CD8-positive, alpha-beta memory T cell (primary cell): ENCODE measurements around the gene PMEL. TPM values are rescaled to one million over a fixed set of nuclear protein-coding genes. Genes with fewer than 3 reads are reported as not detected.

Source experiments
- CTCF ChIA-PET: fragments of 350-600 bp; sonication (Branson Sonifier 250); formaldehyde crosslinking; loops from one replicate; lab custom pipeline; 2021; ENCODE audit warnings: antibody characterized with exemption; lab: Charles Lee
- POLR2A ChIA-PET: fragments of 350-600 bp; sonication (Branson Sonifier 250); formaldehyde crosslinking; loops from one replicate; lab custom pipeline; 2021; ENCODE audit warnings: antibody characterized with exemption; lab: Charles Lee
- DNase-seq, 5 donors: peaks; one replicate each; pipeline versions ENCODE4 v3.0.0 to v3.0.0-alpha.2; 2020 to 2022; ENCODE audit warnings: mixed read lengths in 1 of 5
- H3K27ac ChIP-seq: one replicate; pipeline ENCODE4 v1.7.0; 2013; ENCODE audit warnings: low read depth, mild to moderate bottlenecking, low read length, moderate library complexity
- H3K27me3 ChIP-seq: 2 replicates; pipeline ENCODE4 v1.7.0; 2013; ENCODE audit warnings: low read length, mild to moderate bottlenecking; ENCODE audit not compliant: insufficient read depth, poor library complexity, severe bottlenecking
- H3K36me3 ChIP-seq: 2 replicates; pipeline ENCODE4 v1.7.0; 2013; ENCODE audit warnings: mild to moderate bottlenecking, low read length, moderate library complexity; ENCODE audit not compliant: insufficient read depth
- H3K4me1 ChIP-seq: 2 replicates; pipeline ENCODE4 v1.7.0; 2013; ENCODE audit warnings: mild to moderate bottlenecking, low read length, moderate library complexity; ENCODE audit not compliant: insufficient read depth
- H3K4me3 ChIP-seq: 2 replicates; pipeline ENCODE4 v1.7.0; 2013; ENCODE audit warnings: mild to moderate bottlenecking, low read length
- H3K9me3 ChIP-seq: 2 replicates; pipeline ENCODE4 v1.7.0; 2013; ENCODE audit warnings: mild to moderate bottlenecking, low read length
- H3K27ac Mint-ChIP-seq, 8 donors: one replicate each; pipeline ENCODE4 v1.8.0; 2020 to 2021; ENCODE audit warnings: mixed read lengths in 8 of 8, mild to moderate bottlenecking in 6 of 8, inconsistent platforms in 3 of 8, moderate library complexity in 3 of 8
- H3K27me3 Mint-ChIP-seq, 2 donors: one replicate each; pipeline ENCODE4 v1.8.0; 2020 to 2021; ENCODE audit warnings: mixed read lengths in 2 of 2, mild to moderate bottlenecking in 1 of 2, moderate library complexity in 1 of 2
- H3K36me3 Mint-ChIP-seq, 3 donors: one replicate each; pipeline ENCODE4 v1.8.0; 2020 to 2021; ENCODE audit warnings: mixed read lengths in 3 of 3, inconsistent platforms in 1 of 3, mild to moderate bottlenecking in 1 of 3
- H3K4me1 Mint-ChIP-seq, 3 donors: one replicate each; pipeline ENCODE4 v1.8.0; 2020 to 2021; ENCODE audit warnings: mixed read lengths in 3 of 3, inconsistent platforms in 1 of 3, mild to moderate bottlenecking in 1 of 3
- H3K4me3 Mint-ChIP-seq, 7 donors: one replicate each; pipeline ENCODE4 v1.8.0; 2020 to 2021; ENCODE audit warnings: mixed read lengths in 7 of 7, mild to moderate bottlenecking in 6 of 7, moderate library complexity in 4 of 7, inconsistent platforms in 2 of 7
- H3K9me3 Mint-ChIP-seq, 5 donors: one replicate each; pipeline ENCODE4 v1.8.0; 2020 to 2022; ENCODE audit warnings: mixed read lengths in 5 of 5, mild to moderate bottlenecking in 3 of 5, moderate library complexity in 2 of 5, inconsistent platforms in 1 of 5
- polyA plus RNA-seq: library from polyadenylated mRNA; unstranded; fragments of 300-500 nt; fragmentation: Illumina TruSeq; gene quantifications from one replicate; pipeline ENCODE4 v1.2.3, GENCODE V29; 2021
- total RNA-seq, 2 experiments: library from RNA; stranded (reverse); gene quantifications; one replicate each; pipeline ENCODE4 v1.2.3, GENCODE V29; 2021

The PMEL gene
- total and polyA plus RNA-seq, 3 experiments from 2014 or later = 0.28 to 0.33 TPM; not detected in 1

DNA sequence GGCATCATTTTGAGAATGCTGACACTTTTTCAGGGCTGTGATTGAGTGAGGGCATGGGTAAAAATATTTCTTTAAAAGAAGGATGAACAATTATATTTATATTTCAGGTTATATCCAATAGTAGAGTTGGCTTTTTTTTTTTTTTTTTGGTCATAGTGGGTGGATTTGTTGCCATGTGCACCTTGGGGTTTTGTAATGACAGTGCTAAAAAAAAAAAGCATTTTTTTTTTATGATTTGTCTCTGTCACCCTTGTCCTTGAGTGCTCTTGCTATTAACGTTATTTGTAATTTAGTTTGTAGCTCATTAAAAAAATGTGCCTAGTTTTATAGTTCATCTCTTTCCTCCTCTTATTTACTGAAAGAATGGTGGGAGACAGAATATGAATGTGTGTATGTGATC lies 6.6 kb upstream of the PMEL start:
- DNase-seq = no peak
- ChIA-PET POLR2A (interaction anchor here (0.7 kb wide), 1 partner anchor 294 kb away, joined by 3 read pairs; no protein-coding TSS in a partner anchor), CTCF (no interaction called here)
- Histone ChIP-seq H3K27ac (peak overlapping the region; percentile 83), H3K9me3 (no peaks in the 10 kb centered on the region), H3K4me3 (peak overlapping the region; percentile 76), H3K36me3 (peaks cover 1% of the 10 kb centered on the region), H3K4me1 (peaks cover 35% of the 10 kb centered on the region), H3K27me3 (no peaks in the 10 kb centered on the region)
- no peaks in the 10 kb centered on the region for H3K9me3 Mint-ChIP-seq
- H3K4me3 Mint-ChIP-seq = peak overlapping the region in 3 of 7 donors; percentile 28 to 74 (median 35)
- H3K27ac Mint-ChIP-seq = peak overlapping the region in 5 of 8 donors; percentile 34 to 66 (median 58)
- H3K4me1 Mint-ChIP-seq = peaks cover 18 to 24% (median 24%) of the 10 kb centered on the region in 3 donors
- H3K27me3 Mint-ChIP-seq = no peaks in the 10 kb centered on the region
- H3K36me3 Mint-ChIP-seq = peaks cover 0 to 14% (median 3%) of the 10 kb centered on the region in 3 donors

DNA sequence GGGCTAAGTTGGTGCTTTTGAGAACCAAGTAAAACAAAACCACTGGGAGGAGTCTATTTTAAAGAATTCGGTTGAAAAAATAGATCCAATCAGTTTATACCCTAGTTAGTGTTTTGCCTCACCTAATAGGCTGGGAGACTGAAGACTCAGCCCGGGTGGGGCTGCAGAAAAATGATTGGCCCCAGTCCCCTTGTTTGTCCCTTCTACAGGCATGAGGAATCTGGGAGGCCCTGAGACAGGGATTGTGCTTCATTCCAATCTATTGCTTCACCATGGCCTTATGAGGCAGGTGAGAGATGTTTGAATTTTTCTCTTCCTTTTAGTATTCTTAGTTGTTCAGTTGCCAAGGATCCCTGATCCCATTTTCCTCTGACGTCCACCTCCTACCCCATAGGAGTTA lies 6.2 kb upstream of the PMEL start:
- H3K4me1 Mint-ChIP-seq = peaks cover 18 to 24% (median 24%) of the 10 kb centered on the region in 3 donors
- H3K9me3 Mint-ChIP-seq = no peaks in the 10 kb centered on the region
- peak overlapping the region in 3 of 7 donors; percentile 28 to 74 (median 35) for H3K4me3 Mint-ChIP-seq
- H3K27ac Mint-ChIP-seq = peak overlapping the region in 5 of 8 donors; percentile 34 to 66 (median 58)
- Histone ChIP-seq H3K27ac (peak overlapping the region; percentile 83), H3K4me3 (no peak overlapping the region), H3K4me1 (peaks cover 37% of the 10 kb centered on the region), H3K27me3 (no peaks in the 10 kb centered on the region), H3K9me3 (no peaks in the 10 kb centered on the region), H3K36me3 (no peaks in the 10 kb centered on the region)
- no peak for DNase-seq
- no peaks in the 10 kb centered on the region for H3K27me3 Mint-ChIP-seq
- ChIA-PET CTCF (no interaction called here), POLR2A (no interaction called here)
- H3K36me3 Mint-ChIP-seq = peaks cover 0 to 11% (median 3%) of the 10 kb centered on the region in 3 donors

DNA sequence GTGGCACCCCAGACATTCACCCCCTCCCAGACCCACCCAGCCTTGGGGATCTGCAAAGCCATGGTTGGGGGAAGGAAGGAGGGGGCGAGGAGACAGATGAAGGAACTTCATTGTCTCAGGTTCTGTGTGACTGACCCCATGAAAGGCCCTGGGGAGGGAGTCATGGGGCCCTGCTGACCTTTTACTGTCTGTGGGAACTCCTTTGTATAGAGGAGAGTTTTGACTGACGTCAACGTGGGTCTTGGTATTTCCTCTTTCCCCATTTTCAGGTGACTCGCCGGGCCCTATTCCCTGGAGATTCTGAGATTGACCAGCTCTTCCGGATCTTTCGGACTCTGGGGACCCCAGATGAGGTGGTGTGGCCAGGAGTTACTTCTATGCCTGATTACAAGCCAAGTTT lies 4.9 kb upstream of the PMEL start:
- Mint-ChIP-seq H3K4me3 (peak overlapping the region in 1 of 7 donors; percentile 34), H3K27ac (peak overlapping the region in 1 of 8 donors; percentile 11), H3K36me3 (peaks cover 0 to 12% (median 0%) of the 10 kb centered on the region in 3 donors), H3K4me1 (peaks cover 25 to 26% (median 26%) of the 10 kb centered on the region in 3 donors), H3K9me3 (no peaks in the 10 kb centered on the region), H3K27me3 (no peaks in the 10 kb centered on the region)
- no peak overlapping the region for H3K4me3 ChIP-seq
- ChIA-PET CTCF (interaction anchor here (0.9 to 1.6 kb wide), 2 partner anchors 12 to 115 kb away, joined by 3 to 5 read pairs; no protein-coding TSS in a partner anchor), POLR2A (interaction anchor here (0.7 kb wide), 1 partner anchor 250 kb away, joined by 10 read pairs; no protein-coding TSS in a partner anchor)
- no peak for DNase-seq
- no peaks in the 10 kb centered on the region for H3K36me3 ChIP-seq
- H3K27ac ChIP-seq = no peak overlapping the region
- peaks cover 39% of the 10 kb centered on the region for H3K4me1 ChIP-seq
- no peaks in the 10 kb centered on the region for H3K9me3 ChIP-seq
- no peaks in the 10 kb centered on the region for H3K27me3 ChIP-seq

DNA sequence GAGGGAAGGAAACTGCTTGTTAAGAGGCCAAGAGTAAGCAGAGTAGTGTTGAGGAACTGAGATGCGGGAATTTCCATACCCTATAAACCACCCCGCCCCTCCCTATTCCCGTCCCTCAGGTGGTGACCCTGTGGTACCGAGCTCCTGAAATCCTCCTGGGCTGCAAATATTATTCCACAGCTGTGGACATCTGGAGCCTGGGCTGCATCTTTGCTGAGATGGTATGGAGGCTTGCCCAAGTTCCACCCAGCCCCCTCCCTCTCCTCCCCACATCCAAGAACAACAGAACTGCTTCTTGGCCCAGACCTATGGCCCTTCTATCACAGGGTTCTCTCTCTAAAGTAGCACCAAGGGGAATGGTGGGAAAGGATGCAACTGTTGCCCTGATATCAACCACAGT lies 3.5 kb upstream of the PMEL start:
- no peak overlapping the region for H3K4me3 ChIP-seq
- Mint-ChIP-seq H3K9me3 (no peaks in the 10 kb centered on the region), H3K4me1 (peaks cover 26 to 32% (median 29%) of the 10 kb centered on the region in 3 donors), H3K27me3 (no peaks in the 10 kb centered on the region), H3K36me3 (peaks cover 0 to 11% (median 0%) of the 10 kb centered on the region in 3 donors), H3K4me3 (peak overlapping the region in 1 of 7 donors; percentile 41), H3K27ac (no peak overlapping the region)
- no peaks in the 10 kb centered on the region for H3K27me3 ChIP-seq
- no peak overlapping the region for H3K27ac ChIP-seq
- H3K9me3 ChIP-seq = no peaks in the 10 kb centered on the region
- peaks cover 31% of the 10 kb centered on the region for H3K4me1 ChIP-seq
- ChIA-PET CTCF (interaction anchor here (1.3 to 1.8 kb wide), 3 partner anchors 8 to 26 kb away, joined by 3 to 5 read pairs (median 3); no protein-coding TSS in a partner anchor), POLR2A (interaction anchor here (1.5 kb wide), 1 partner anchor 13 kb away, joined by 4 read pairs; no protein-coding TSS in a partner anchor)
- no peak for DNase-seq
- no peaks in the 10 kb centered on the region for H3K36me3 ChIP-seq

DNA sequence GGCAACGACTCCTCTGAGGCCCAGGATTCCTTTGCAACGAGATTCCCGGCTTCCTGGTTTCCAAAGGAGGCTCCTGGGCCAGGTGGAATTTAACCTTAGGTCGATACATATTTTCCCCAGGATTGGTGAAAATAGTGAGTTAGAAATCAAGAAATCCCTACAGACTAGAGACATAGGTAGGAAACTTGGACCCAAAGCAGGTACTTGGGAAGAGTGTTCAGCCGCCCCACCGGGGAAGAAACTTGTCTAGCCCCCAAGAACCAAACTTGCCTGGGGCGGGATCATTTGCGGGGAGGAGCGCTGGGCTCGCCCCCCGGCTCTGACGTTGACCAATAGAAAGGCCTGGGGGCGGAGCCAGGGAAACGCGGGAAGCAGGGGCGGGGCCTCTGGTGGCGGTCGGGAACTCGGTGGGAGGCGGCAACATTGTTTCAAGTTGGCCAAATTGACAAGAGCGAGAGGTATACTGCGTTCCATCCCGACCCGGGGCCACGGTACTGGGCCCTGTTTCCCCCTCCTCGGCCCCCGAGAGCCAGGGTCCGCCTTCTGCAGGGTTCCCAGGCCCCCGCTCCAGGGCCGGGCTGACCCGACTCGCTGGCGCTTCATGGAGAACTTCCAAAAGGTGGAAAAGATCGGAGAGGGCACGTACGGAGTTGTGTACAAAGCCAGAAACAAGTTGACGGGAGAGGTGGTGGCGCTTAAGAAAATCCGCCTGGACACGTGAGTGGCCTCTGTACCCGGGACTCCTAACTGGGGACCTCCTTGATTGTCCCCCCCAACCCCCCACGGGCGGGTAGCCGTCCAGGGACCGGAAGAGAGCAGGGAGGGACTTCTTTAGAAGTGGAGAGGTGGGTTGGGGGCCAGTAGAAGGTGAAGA lies 803 bp upstream of the PMEL start, which contains the start of gene CDK2:
Gene CDK2, plus strand, starts transcription at position 423 of the 874 bp plus-strand sequence. Its CDS starts 179 bp downstream, at position 602.
- peak within 1 kb of the TSS; percentile 82 for H3K4me3 ChIP-seq

DNA sequence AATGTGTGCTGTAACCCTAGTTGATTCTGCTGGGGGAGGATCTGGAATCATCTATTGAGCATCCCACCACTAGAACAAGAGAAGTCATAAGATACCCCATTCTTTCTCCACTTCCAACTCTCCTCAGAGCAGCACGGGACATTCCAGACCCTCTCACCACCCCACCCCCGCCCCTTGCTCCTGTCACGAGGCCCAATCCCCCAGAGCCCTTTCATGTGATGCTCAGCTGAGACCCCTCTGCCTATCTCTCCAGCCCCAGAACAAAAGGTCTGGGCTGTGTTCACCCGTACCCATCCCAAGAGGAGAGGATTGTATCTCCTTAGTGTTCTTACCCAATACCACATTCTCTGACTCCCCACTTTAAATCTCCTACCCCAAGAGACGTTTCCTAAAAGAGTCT lies 602 bp downstream of the PMEL start:
- Mint-ChIP-seq H3K36me3 (peaks cover 0 to 7% (median 0%) of the 10 kb centered on the region in 3 donors), H3K4me3 (peak overlapping the region in 6 of 7 donors; percentile 47 to 90 (median 88))

More for the DNA sequence above, 803 bp upstream of the PMEL start, which contains the start of gene CDK2:
- CTCF ChIA-PET = no interaction called here
- H3K9me3 Mint-ChIP-seq = no peaks in the 10 kb centered on the region
- peak; percentile 83 to 92 (median 88) for DNase-seq
- no peaks in the 10 kb centered on the region for H3K36me3 ChIP-seq
- H3K27me3 Mint-ChIP-seq = no peaks in the 10 kb centered on the region
- H3K9me3 ChIP-seq = no peaks in the 10 kb centered on the region
- H3K4me3 Mint-ChIP-seq = peak within 1 kb of the TSS; percentile 87 to 96 (median 90)
- POLR2A ChIA-PET = interaction anchor here (0.6 kb wide), 1 partner anchor 39 kb away, joined by 5 read pairs; no protein-coding TSS in a partner anchor
- H3K27me3 ChIP-seq = no peaks in the 10 kb centered on the region
- H3K4me1 Mint-ChIP-seq = peaks cover 26 to 32% (median 29%) of the 10 kb centered on the region in 3 donors
- peak within 1 kb of the TSS; percentile 71 for H3K27ac ChIP-seq
- H3K27ac Mint-ChIP-seq = peak within 1 kb of the TSS; percentile 57 to 97 (median 88)
- H3K36me3 Mint-ChIP-seq = peaks cover 0 to 11% (median 0%) of the 10 kb centered on the region in 3 donors
- peaks cover 21% of the 10 kb centered on the region for H3K4me1 ChIP-seq

DNA sequence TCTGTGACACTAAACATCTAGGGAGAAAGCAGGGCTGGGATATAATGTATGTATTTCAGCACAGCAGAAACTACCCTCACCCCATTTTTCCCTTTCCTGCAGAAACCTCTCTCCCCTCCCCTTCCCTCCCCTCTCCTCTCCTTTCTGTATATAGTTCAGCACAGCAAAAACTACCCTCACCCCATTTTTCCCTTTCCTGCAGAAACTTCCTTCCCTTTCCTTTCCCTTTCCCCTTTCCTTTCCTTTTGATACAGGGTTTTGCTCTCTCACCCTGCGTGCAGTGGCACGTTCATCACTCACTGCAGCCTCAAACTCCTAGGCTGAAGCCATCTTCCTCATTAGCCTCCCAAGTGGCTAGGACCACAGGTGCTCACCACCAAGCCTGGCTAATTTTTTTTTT lies 2.1 kb downstream of the PMEL start:
- H3K9me3 ChIP-seq = no peaks in the 10 kb centered on the region
- DNase-seq = no peak
- POLR2A ChIA-PET = no interaction called here
- no peaks in the 10 kb centered on the region for H3K27me3 ChIP-seq
- Mint-ChIP-seq H3K36me3 (peaks cover 0 to 6% (median 0%) of the 10 kb centered on the region in 3 donors), H3K27ac (no peak overlapping the region), H3K4me3 (peak overlapping the region in 1 of 7 donors; percentile 34), H3K9me3 (no peaks in the 10 kb centered on the region), H3K27me3 (no peaks in the 10 kb centered on the region), H3K4me1 (peaks cover 26 to 32% (median 29%) of the 10 kb centered on the region in 3 donors)
- peaks cover 21% of the 10 kb centered on the region for H3K4me1 ChIP-seq
- CTCF ChIA-PET = no interaction called here
- no peak overlapping the region for H3K4me3 ChIP-seq
- no peak overlapping the region for H3K27ac ChIP-seq
- no peaks in the 10 kb centered on the region for H3K36me3 ChIP-seq

More for the DNA sequence above, 602 bp downstream of the PMEL start:
- no peaks in the 10 kb centered on the region for H3K27me3 Mint-ChIP-seq
- Histone ChIP-seq H3K27me3 (no peaks in the 10 kb centered on the region), H3K36me3 (no peaks in the 10 kb centered on the region), H3K9me3 (no peaks in the 10 kb centered on the region), H3K4me3 (no peak overlapping the region), H3K4me1 (peaks cover 21% of the 10 kb centered on the region), H3K27ac (no peak overlapping the region)
- CTCF ChIA-PET = no interaction called here
- peak overlapping the region in 3 of 8 donors; percentile 66 to 90 (median 87) for H3K27ac Mint-ChIP-seq
- no peak for DNase-seq
- peaks cover 26 to 32% (median 29%) of the 10 kb centered on the region in 3 donors for H3K4me1 Mint-ChIP-seq
- POLR2A ChIA-PET = interaction anchor here (0.9 kb wide), 1 partner anchor 211 kb away, joined by 5 read pairs; no protein-coding TSS in a partner anchor
- no peaks in the 10 kb centered on the region for H3K9me3 Mint-ChIP-seq
